Measurements from ENCODE around the gene GBF1.
A peak's percentile ranks its signal among the peaks of the same experiment; 100 is the strongest.

GBF1 gene

GRCh38 chr10:102424145-102424544 lies 178.8 kb downstream of the GBF1 start:
- DNase-seq (ENCODE audit: low spot score) = no peak

DNA sequence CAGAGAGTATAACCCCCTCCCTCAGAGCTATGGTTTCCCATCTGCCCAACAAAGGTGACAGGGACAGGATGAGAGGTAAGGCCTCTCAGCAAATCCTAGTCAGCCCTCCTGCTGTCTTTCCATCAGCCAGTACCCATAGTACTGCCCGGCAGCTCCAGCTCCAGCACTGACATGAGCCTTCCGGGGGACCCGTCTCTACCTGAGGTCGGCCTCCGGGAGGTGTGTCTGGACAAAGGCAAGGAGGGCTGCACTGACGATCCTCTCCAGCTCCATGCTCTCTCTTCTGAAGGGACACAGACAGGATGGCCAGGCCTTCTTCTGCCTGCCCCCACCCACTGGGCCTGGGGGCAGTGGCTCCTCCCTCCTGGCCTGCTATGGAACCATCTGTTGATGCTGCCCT lies 179.6 kb downstream of the GBF1 start:
- no peak for DNase-seq (ENCODE audit: low spot score)

- DNase-seq (ENCODE audit: low spot score) = no peak
Measured at GRCh38 chr10:102425444-102425843, 180.1 kb downstream of the GBF1 start.

- DNase-seq (ENCODE audit: low spot score) = no peak
Measured at GRCh38 chr10:102426803-102427287, 181.5 kb downstream of the GBF1 start.

DNA sequence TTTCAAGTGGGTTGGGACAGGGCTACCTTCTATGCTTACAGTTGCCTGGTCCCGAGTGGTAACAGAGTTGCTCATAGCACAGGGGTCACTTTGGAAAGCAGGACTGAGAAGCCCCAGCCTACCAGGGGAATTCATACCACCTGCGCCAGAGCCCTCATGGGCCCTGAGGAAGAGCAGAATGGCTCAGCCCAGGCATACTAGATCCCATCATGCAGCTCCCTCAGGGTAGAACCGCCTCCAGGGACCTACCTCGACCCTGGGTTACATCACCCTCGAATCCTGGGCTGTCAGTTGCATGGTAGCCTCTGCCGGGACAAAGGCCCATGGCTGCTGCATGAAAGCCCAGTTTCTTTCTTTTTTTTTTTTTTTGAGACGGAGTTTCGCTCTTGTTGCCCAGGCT lies 184.1 kb downstream of the GBF1 start:
- DNase-seq (ENCODE audit: low spot score) = no peak

DNA sequence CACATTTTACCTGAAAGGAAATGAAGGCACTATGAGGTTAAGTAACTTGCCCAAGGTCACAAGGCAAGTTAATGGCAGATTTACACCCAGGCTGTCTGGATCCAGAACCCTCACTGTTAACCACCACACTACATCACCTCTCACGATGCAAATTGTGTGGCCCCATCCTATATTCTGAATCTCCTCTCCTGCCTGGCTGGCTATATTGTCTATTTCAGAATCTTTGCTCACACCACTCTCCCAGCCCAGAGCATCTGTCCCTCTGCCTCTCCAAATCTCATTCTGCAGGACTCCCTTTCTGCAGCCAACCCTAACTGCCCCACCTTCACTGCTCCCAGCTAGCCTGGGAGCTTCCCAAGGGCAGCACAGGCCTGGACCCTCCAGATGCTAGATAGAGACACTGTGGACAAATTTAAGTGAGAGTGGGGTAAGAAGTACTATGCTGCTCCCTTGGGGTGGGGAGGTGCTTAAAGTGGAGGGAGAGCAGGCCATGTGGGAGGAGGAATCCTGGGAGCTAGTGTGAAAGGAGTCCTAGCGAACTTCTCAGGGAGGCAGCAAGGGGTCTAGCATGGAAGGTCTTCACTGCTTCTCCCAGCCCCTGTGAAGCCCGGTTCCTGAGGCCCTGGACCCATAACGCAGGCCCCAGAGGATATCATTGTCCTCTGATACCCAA lies 186.3 kb downstream of the GBF1 start:
- peak; percentile 52 for DNase-seq (ENCODE audit: low spot score)
